ENCODE results near the gene PYGB. TPM values are rescaled to one million over a fixed set of nuclear protein-coding genes. Genes with fewer than 3 reads are reported as not detected.

PYGB gene
- total RNA-seq, 3 donors from 2014 or later, result 247 to 252 (median 247) TPM

GRCh38 chr20:25251558-25251957 lies 3.7 kb downstream of the PYGB start:
- no peak for DNase-seq
- no peak for ATAC-seq
- intact Hi-C loops (cut with DNase I, micrococcal nuclease), result no loop called here
- Histone ChIP-seq H3K4me1 (ENCODE audit: low read depth) (peaks cover 53% of the 10 kb centered on the region), H3K9me3 (no peaks in the 10 kb centered on the region), H3K4me3 (no peak overlapping the region), H3K36me3 (ENCODE audit: low read depth) (no peaks in the 10 kb centered on the region)
- TF ChIP-seq CTCF (IDR thresholded peaks at IDR 0.05), result no peak

GRCh38 chr20:25252230-25252651 lies 4.4 kb downstream of the PYGB start:
- DNase-seq (peak in 2 of 3 donors; percentile 51 to 60), ATAC-seq (peak; percentile 1)
- TF ChIP-seq CTCF (IDR thresholded peaks at IDR 0.05), result no peak
- H3K4me3 ChIP-seq, result no peak overlapping the region
- no peaks in the 10 kb centered on the region for H3K9me3 ChIP-seq
- H3K36me3 ChIP-seq (ENCODE audit: low read depth), result no peaks in the 10 kb centered on the region
- H3K4me1 ChIP-seq (ENCODE audit: low read depth), result peaks cover 59% of the 10 kb centered on the region
- intact Hi-C loops (cut with DNase I, micrococcal nuclease), result no loop called here

GRCh38 chr20:25252686-25253421 lies 5.0 kb downstream of the PYGB start:
- Histone ChIP-seq H3K36me3 (ENCODE audit: low read depth) (no peaks in the 10 kb centered on the region), H3K9me3 (no peaks in the 10 kb centered on the region), H3K4me3 (no peak overlapping the region), H3K4me1 (ENCODE audit: low read depth) (peaks cover 65% of the 10 kb centered on the region)
- TF ChIP-seq CTCF (IDR thresholded peaks at IDR 0.05), result no peak
- ATAC-seq (peak; percentile 63), DNase-seq (peak in 2 of 3 donors; percentile 50 to 65)
- intact Hi-C loops (cut with DNase I, micrococcal nuclease), result no loop called here

GRCh38 chr20:25253606-25254275 lies 5.9 kb downstream of the PYGB start:
- Histone ChIP-seq H3K4me3 (no peak overlapping the region), H3K9me3 (no peaks in the 10 kb centered on the region), H3K4me1 (ENCODE audit: low read depth) (peaks cover 65% of the 10 kb centered on the region), H3K36me3 (ENCODE audit: low read depth) (no peaks in the 10 kb centered on the region)
- TF ChIP-seq CTCF (IDR thresholded peaks at IDR 0.05), result no peak
- no peak for DNase-seq
- no peak for ATAC-seq
- intact Hi-C loops (cut with DNase I, micrococcal nuclease), result no loop called here

- no peak for TF ChIP-seq CTCF (IDR thresholded peaks at IDR 0.05)
- DNase-seq, result no peak
- no peak for ATAC-seq
- Histone ChIP-seq H3K4me1 (ENCODE audit: low read depth) (peaks cover 65% of the 10 kb centered on the region), H3K9me3 (no peaks in the 10 kb centered on the region), H3K36me3 (ENCODE audit: low read depth) (no peaks in the 10 kb centered on the region), H3K4me3 (no peak overlapping the region)
- intact Hi-C loops (cut with DNase I, micrococcal nuclease), result no loop called here
Measured at GRCh38 chr20:25254571-25254970, 6.7 kb downstream of the PYGB start.
